Measurements from ENCODE around the gene SSNA1.

The SSNA1 gene

DNA sequence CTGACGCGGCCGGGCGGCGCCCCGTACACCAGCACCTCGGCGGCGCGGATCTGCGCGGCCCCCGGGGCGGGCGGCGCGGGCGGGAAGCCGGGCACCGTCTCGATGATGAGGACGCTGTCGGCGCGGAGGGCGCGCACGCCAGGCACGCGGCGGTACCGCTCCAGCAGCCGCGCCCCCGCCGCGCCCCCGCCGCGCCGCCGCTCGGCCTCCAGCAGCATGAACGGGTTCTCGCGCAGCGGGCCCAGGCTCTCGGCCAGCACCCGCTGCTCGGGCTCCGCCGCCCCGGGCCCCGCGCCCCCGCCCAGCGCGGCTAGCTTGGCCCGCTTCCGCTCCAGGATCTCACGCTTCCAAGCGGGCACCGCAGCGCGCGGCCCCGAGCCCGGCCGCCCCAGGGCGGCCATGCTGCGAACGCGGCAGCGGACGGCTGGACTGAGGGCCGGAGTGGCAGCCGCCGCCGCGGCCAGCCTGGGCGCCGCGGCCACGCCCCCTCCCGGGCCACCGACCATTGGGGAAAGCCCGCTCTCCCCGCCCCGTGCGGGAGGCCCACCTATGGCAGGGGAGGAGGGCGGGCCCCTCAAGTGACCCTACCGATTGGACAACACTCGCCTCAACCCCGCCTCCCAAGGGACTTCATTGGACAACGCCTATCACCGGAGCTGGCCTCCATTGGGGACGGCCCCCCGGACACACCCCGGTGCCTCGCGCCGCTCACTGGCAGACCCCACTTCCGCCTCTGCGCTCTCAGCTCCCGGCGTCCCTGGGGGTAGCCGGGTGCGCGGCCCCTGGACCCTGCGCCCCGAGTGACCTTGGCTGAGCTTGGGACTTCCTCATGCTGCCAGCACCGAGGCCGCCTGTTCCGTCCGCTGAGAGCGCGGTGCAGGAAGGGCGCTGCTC lies 12.1 kb downstream of the SSNA1 start, which contains the start of gene TPRN:
Gene TPRN, minus strand, starts transcription at position 431 of the 894 bp plus-strand sequence. Its CDS starts 30 bp downstream, at position 401.
- peak; percentile 99 for DNase-seq (ENCODE audit: low read depth)

DNA sequence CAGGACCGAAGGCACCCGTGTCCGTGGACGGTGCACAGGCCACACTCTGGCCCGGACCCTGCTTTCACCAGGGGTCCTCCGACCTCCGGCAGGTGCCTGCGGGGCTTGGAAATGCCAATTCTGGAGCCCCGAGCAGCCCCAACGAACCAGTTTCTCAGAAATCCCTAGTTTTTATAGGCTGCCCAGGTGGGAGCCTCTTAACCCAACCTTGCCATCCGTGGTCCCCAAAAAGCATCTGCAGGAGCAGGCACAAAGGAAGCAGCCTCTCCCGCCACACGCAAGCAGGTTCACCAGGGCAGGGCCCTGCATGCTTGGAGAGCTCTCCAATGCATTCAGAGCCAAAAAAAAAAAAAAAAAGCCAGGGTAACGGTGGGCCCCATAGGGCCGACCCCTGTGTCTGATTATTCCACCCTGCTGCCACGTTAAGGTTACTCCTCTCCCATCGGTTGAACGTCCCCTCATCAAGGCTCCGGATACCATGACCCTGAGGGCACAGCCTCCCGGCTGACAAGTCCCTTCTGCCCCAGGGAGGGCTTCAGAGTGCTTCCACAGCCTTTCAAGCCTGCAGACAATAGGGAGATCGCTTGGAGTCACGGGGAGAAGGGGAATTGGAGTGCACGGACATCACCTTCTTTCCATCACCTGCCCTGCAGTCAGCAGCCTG lies 12.9 kb downstream of the SSNA1 start:
- DNase-seq (ENCODE audit: low read depth): no peak

DNA sequence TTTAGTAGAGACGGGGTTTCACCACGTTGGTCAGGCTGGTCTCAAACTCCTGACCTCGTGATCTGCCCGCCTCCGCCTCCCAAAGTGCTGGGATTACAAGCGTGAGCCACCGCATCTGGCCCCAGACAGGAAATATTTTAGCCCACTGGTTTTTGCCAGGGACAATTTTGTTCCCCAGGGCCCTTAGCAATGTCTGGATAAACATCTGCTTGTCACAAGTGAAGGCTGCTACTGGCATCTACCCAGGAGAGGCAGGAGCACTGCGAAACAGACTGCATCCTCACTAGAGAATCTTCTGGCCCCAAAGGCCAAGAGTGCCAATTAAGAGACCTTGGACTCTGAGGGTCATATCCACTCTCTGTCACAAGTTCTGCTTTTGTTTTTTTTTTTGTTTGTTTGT lies 14.5 kb downstream of the SSNA1 start:
- no peak for DNase-seq (ENCODE audit: low read depth)

DNA sequence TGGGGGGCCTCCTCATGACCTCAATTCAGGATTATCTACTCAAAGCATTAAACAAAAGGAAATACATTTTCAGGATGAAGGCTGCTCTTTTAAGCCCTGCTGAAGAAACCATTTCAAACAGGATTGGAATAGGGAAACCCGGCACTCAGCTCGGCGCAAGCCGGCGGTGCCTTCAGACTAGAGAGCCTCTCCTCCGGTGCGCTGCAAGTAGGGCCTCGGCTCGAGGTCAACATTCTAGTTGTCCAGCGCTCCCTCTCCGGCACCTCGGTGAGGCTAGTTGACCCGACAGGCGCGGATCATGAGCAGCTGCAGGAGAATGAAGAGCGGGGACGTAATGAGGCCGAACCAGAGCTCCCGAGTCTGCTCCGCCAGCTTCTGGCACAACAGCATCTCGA lies 16.3 kb downstream of the SSNA1 start:
- DNase-seq (ENCODE audit: low read depth): no peak

DNA sequence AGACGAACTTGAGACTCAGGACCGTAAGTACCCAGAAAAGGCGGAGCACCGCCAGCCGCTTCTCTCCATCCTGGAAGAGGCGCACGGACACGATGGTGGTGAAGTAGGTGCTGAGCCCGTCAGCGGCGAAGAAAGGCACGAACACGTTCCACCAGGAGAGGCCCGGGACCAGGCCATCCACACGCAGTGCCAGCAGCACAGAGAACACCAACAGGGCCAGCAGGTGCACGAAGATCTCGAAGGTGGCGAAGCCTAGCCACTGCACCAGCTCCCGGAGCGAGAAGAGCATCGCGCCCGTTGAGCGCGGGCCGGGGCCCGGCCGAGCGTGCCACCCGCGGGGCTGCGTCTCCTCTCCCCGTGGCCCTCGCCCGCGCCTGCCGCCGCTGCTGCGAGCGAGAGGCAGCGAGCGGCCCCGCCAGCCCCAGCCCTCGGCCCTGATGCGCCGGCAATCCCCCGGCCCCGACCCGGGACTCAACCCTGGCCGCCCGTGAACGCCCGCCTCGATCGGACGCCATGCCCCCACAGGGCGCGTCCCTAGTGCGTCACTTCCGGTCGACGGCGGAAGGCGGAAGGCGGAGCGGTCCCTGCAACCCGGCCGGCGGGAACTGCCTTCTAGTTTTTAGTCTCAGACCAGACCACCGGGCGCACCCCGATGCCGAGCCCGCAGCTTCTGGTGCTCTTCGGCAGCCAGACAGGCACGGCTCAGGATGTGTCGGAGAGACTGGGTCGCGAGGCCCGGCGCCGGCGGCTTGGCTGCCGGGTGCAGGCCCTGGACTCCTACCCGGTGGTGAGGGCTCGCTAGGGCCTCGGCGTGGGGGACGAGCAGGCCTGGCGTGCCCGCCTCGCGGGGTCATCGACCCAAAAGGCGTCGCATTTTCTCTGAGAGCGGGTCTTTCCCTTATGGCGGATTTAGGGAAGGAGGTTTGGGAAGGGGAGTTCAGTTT lies 16.9 kb downstream of the SSNA1 start, which contains the start of the genes NDOR1 and TMEM203:
Gene NDOR1, plus strand, starts transcription at position 575 of the 944 bp plus-strand sequence. Its CDS starts 78 bp downstream, at position 653.
Gene TMEM203, minus strand, starts transcription at position 523 of the 944 bp plus-strand sequence. Its CDS starts 234 bp downstream, at position 289.
- DNase-seq (ENCODE audit: low read depth): peak; percentile 28

DNA sequence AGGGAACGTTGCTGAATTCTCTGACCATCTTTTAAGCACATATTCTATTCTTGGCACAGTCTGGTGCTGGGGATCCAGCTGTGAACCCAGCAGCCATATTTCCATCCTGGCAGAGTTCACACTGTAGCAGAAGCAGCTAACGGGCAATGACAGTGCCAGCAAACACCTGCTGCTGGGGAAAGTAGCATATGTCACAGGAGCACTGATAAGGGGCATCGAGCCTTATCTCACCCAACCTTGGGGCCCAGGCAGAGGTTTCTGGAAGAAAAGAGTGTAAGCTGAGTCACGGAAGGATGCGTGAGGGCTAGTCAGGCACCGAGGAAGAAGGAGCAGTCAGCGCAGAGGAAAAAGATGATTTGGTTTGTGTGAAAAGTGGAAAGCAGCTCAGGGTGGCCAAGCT lies 18.1 kb downstream of the SSNA1 start:
- no peak for DNase-seq (ENCODE audit: low read depth)

DNA sequence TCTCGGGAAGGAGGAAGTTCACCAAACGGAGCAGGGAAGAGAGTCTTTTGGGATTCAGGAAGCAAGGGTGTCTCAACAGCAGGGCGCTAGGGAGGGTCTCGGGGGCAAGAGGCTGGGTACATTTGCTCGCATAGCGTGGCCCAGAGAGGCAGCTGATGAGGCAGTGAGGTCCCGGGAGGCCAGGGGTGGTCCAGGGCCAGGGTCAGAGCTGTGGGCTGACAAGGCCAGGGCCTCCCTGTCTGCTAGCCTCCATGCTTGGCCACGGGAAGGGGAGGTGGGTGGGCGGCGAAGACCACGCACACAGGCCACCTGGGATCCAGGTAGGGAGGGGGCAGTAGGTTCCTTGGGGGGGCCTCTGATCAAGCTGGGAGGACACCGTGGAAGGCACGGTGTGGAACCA lies 23.1 kb downstream of the SSNA1 start:
- DNase-seq (ENCODE audit: low read depth): no peak

DNA sequence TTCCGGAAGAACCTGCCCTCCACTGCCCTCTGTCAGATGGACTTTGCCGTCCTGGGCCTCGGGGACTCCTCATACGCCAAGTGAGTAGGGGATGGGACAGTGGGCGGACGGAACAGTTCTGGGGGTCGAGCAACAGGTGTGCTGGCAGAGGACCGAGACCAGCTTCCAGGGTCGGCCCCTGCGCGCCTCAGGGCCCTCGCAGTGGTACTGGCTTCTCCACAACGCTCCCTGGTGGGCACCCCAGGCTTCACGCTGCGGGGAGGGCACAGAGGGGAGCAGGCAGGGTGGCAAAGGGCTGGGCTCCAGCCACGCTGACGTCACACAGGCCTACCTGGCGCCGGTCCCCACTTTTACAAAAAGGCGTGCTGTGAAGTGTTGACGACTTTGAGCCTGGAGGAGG lies 24.0 kb downstream of the SSNA1 start:
- no peak for DNase-seq (ENCODE audit: low read depth)

DNA sequence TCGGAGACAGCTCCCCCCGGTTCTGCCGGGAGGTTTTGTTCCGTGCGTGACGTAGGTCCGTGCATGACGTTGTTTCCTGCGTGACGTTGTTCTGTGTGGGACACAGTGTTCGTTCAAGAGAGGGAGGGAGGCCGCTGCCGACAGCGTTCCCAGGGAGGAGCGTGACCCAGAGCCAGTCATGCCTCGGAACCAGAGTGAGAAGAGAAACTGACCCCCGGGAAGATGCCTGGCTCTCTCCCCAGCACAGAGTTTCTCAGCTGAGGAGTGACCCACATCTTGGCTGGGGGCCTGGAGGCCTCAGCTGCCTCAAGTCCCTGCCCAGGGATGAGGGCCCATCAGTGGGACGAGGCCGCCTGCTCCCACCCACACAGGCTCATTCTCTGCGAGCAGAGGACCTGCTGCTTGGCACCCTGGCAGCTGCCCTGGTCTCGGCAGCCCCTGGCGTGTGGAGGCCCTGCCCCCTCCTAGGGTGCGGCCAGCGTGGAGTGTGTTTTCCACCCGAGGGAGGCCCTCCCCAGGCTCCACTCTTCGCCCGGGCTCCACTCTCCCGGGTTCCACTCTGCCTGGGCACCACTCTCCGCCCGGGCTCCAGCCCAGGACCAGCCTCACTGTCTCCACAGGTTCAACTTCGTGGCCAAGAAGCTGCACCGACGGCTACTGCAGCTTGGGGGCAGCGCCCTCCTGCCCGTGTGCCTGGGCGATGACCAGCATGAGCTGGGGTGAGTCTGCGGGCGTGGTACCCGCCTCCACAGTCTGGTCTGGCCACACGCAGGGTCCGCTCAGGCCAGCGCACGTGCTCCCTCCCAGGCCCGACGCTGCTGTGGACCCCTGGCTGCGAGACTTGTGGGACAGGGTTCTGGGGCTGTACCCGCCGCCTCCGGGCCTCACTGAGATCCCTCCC lies 24.9 kb downstream of the SSNA1 start:
- DNase-seq (ENCODE audit: low read depth): no peak

DNA sequence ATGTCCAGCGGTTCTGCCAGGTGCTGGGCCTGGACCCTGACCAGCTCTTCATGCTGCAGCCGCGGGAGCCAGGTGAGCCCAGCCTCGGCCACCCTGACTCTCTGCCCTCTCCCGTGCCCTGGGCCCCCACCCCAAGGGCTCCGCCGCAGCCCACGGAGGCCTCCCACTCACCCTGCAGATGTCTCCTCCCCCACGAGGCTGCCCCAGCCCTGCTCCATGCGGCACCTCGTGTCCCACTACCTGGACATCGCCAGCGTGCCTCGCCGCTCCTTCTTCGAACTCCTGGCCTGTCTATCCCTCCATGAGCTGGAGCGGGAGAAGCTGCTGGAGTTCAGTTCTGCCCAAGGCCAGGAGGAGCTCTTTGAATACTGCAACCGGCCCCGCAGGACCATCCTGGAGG lies 26.1 kb downstream of the SSNA1 start:
- no peak for DNase-seq (ENCODE audit: low read depth)

DNA sequence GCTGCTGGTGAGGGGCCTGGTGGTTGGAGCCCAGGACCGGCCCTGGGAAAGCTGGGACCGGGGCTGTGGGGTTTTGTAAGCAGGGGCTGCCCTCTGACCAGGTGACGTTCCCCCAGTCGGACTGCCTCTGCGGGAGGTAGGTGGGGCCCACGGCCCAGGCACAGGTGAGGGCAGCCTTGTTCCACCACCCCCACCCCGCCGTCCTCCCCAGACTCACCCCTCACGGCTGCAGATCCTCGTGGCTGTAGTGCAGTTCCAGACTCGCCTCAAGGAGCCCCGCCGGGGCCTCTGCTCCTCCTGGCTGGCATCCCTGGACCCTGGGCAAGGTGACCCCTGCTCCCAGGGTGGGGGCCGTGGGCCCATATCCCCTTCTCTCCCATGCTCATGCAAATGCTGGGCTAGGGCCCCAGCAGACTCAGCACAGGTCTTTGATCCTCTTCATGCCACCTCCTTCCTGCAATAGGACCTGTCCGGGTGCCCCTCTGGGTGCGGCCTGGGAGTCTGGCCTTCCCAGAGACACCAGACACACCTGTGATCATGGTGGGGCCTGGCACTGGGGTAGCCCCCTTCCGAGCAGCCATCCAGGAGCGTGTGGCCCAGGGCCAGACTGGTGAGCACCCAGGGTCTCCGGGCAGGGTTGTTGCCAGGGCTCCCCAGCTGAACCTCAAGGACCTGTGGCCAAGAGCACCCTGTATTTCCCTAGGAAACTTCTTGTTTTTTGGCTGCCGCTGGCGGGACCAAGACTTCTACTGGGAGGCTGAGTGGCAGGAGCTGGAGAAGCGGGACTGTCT lies 26.9 kb downstream of the SSNA1 start:
- no peak for DNase-seq (ENCODE audit: low read depth)

DNA sequence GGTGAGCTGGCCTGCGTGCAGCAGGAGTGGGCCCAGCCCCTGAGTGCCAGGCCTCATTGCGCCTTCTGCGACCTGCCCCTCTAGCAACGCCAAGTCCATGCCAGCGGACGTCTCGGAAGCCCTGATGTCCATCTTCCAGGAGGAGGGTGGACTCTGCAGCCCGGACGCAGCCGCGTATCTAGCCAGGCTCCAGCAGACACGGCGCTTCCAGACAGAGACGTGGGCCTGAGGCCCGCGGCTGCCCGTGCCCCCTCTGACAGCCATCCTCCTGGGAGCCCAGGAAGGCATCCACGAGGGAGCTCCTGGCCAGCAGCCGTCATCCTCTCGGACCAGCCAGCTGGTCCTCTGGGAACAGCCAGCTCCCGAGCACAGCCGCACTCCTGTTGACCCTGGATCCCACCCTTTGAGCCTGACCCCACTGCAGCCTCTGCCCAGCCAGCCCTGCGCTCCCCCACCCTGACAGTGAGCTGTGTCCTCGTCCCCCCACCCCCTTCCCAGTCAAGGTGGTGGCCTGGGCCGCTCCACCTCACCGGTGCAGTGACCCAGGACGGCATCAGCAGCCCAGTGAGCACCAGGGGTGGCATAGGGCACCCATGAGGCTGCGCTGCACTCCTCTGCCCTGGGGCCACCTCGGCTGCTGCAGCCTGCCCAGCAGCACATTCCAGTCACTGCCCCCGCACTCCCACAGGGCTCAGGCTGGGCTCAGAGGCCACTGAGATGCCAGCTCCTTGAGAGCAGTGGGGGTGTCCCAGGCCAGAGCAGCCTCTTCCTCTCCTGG lies 27.9 kb downstream of the SSNA1 start:
- DNase-seq (ENCODE audit: low read depth): no peak

DNA sequence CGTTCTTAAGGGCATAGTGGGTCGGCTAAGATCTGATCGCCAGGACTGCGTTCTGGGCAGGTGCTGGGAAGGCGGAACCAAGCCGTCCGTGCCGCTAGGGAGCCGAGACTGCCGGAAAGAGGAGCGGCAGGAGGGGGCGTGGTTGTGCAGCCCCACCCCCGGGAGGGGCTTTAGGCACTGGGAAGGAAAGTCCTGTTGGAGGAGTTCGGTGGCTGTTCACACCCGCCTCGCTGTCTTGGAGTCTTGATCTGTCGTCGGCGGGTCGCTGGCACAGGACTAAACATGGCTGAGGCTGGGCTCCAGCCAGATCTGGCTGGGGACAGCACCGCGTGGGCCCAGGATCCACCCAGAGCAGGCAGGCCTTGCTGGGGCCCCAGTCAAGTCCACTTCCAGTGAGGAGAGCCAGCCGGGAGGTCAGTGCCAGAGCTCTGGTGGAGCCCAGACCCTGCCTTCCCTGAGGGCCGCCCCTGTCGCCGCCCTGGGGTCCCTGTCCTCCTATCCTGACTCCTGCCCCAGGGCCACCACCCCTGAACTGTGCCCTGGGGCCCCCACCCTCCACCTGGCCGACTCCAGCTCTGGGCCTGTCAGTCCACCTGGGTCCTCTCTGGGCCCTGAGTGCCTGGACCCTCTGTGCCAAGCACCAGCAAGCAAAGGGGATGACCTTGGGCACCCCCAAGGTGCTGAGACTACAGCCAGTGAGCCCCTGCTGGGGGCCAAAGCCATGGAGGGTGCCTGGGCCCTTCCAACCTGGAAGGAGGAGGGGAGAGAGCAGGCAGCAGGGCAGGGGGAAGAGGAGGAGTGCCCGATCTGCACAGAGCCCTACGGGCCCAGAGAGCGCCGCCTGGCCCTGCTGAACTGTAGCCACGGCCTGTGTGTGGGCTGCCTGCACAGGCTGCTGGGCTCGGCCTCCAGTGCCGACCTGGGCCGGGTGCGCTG lies 29.1 kb downstream of the SSNA1 start:
- DNase-seq (ENCODE audit: low read depth): no peak

DNA sequence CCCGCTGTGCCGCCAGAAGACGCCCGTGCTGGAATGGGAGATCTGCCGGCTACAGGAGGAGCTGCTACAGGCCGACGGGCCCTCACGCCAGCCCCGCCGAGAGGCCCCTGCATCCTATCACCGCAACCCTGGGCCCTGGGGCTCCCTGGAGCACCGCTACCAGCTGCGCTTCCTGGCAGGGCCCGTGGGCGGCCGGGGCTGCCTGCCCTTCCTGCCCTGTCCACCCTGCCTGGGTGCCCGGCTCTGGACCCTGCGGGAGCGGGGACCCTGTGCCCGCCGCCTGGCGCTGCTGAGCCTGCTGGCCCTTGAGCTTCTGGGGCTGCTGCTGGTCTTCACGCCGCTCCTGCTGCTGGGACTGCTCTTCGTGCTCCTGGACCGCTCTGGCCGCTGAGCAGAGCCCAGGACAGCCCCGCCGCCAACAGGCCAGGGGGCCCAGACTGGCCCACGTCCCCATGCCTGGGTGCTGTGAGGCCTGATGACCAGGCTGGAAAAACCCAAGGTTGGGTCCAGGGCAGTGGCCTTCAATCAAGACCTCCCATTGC lies 29.8 kb downstream of the SSNA1 start:
- no peak for DNase-seq (ENCODE audit: low read depth)

DNA sequence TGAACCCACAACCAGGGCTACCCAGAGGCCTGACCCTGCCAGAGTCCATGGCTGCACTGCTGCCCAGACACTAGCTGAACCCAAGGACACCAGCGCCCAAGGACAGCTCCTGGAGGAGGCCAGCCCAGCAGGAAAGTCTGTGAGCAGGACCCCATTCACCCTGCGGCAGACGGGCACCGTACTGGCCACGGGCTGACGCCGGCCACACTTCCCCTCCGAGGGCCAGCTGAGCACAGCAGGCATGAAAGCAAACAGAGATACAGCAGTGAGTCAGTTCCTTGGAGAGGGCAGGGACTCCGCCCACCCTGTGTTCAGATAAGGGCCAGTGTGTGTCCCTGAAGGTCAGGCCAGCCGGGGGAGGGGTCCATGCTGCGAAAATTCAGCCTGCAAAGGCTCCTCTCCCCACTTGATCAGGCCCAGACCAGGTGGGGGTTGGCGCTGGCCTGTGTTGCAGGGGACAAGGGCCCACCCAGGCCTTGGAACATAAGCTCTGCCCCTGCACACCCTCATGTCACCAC lies 30.3 kb downstream of the SSNA1 start:
- DNase-seq (ENCODE audit: low read depth): no peak

DNA sequence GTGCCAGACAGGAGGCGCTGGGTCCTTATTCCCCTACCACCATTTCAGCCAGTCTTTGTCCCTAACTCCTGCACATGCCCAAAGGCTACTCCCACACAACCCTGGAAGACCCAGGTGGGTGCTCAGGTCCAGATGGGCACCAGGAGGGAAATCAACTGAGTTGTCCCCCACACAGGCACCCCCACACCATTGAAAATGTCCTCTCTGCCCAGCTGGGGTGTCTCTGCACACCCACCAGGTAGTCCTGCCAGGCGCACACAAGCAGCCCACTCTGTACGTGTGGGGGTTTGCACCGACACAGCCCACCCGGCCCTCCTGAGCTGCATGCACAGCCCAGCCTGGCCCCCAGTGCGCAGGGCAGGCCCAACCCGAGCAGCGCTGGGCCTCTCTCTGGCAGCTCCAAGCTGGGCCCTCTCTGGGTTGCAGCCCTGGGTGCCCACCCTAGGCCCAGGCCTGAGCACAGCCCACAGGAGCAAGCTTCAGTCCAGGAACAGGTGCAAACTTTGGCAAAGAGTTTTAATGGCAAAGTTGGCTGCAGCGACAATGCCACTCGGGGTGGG lies 31.4 kb downstream of the SSNA1 start:
- no peak for DNase-seq (ENCODE audit: low read depth)
